SK-N-MC (cell line): ENCODE results near the gene ABTB2.

Experiments
- DNase-seq: peaks from one replicate; pipeline ENCODE4 v3.0.0-alpha.2; 2011; ENCODE audit warnings: low read depth, low spot score
- H3K27ac ChIP-seq: fragments of 200-600 bp; sonication (generic); 2 replicates; pipeline ENCODE4 v1.5.1; 2016; ENCODE audit warnings: mixed run types
- H3K36me3 ChIP-seq: fragments of 200-600 bp; sonication (generic); 2 replicates; pipeline ENCODE4 v1.6.1; 2017; ENCODE audit warnings: antibody characterized with exemption, low read length, mixed read lengths; ENCODE audit not compliant: insufficient read depth
- H3K4me3 ChIP-seq: fragments of 200-600 bp; sonication (generic); 2 replicates; pipeline ENCODE4 v1.5.1; 2016
- H3K9ac ChIP-seq: fragments of 200-600 bp; sonication (generic); 2 replicates; pipeline ENCODE4 v1.8.0; 2017; ENCODE audit warnings: mixed run types, mixed read lengths; ENCODE audit not compliant: insufficient read length
- H3K9me3 ChIP-seq: fragments of 200-600 bp; sonication (generic); 2 replicates; pipeline ENCODE4 v1.6.1; 2017; ENCODE audit warnings: low read depth, mild to moderate bottlenecking, antibody characterized with exemption, low read length, moderate library complexity, mixed read lengths
- EZH2 ChIP-seq: fragments of 200-600 bp; sonication (generic); IDR thresholded peaks from one replicate; pipeline ENCODE4 v1.6.1; 2017; ENCODE audit warnings: antibody characterized with exemption
- FOXP2 ChIP-seq: optimal IDR thresholded peaks from 2 replicates; pipeline ENCODE3; 2011; ENCODE audit warnings: mild to moderate bottlenecking, moderate library complexity; ENCODE audit not compliant: insufficient read depth; ENCODE audit errors: extremely low read length, control extremely low read depth
- POLR2AphosphoS5 ChIP-seq: IDR thresholded peaks from 2 replicates; pipeline ENCODE4 v1.6.1; 2012; ENCODE audit warnings: mild to moderate bottlenecking, low read depth, low read length, borderline replicate concordance

The ABTB2 gene

GRCh38 chr11:34239465-34240149 is 118.2 kb downstream of the ABTB2 start:
- Histone ChIP-seq H3K36me3 (no peaks in the 10 kb centered on the region), H3K27ac (no peak overlapping the region), H3K9ac (no peak overlapping the region), H3K4me3 (no peak overlapping the region), H3K9me3 (no peaks in the 10 kb centered on the region)
- no peak for TF ChIP-seq POLR2AphosphoS5
- TF ChIP-seq EZH2, result no peak
- no peak for TF ChIP-seq FOXP2
- DNase-seq, result no peak

- Histone ChIP-seq H3K4me3 (no peak overlapping the region), H3K27ac (no peak overlapping the region), H3K9ac (no peak overlapping the region), H3K36me3 (no peaks in the 10 kb centered on the region), H3K9me3 (no peaks in the 10 kb centered on the region)
- DNase-seq, result no peak
- TF ChIP-seq FOXP2, result no peak
- TF ChIP-seq EZH2, result no peak
- no peak for TF ChIP-seq POLR2AphosphoS5
Observed at GRCh38 chr11:34238966-34239365, 118.8 kb downstream of the ABTB2 start.

- H3K9ac ChIP-seq, result no peak overlapping the region
- TF ChIP-seq FOXP2 (no peak), POLR2AphosphoS5 (no peak), EZH2 (no peak)
- no peak overlapping the region for H3K27ac ChIP-seq
- no peak for DNase-seq
- H3K36me3 ChIP-seq, result no peaks in the 10 kb centered on the region
- H3K9me3 ChIP-seq, result no peaks in the 10 kb centered on the region
- no peak overlapping the region for H3K4me3 ChIP-seq
Observed at GRCh38 chr11:34238533-34238932, 119.3 kb downstream of the ABTB2 start.

- no peak for TF ChIP-seq EZH2
- no peak for TF ChIP-seq POLR2AphosphoS5
- no peak for TF ChIP-seq FOXP2
- DNase-seq, result no peak
- Histone ChIP-seq H3K9ac (no peak overlapping the region), H3K36me3 (no peaks in the 10 kb centered on the region), H3K9me3 (no peaks in the 10 kb centered on the region), H3K27ac (peak overlapping the region; percentile 26), H3K4me3 (no peak overlapping the region)
Observed at GRCh38 chr11:34236572-34236971, 121.2 kb downstream of the ABTB2 start.

GRCh38 chr11:34235591-34236071 is 122.2 kb downstream of the ABTB2 start:
- DNase-seq, result no peak
- Histone ChIP-seq H3K36me3 (no peaks in the 10 kb centered on the region), H3K4me3 (no peak overlapping the region), H3K9me3 (no peaks in the 10 kb centered on the region), H3K27ac (no peak overlapping the region), H3K9ac (no peak overlapping the region)
- TF ChIP-seq FOXP2 (no peak), POLR2AphosphoS5 (no peak), EZH2 (no peak)

- no peaks in the 10 kb centered on the region for H3K36me3 ChIP-seq
- no peak for TF ChIP-seq EZH2
- no peak for TF ChIP-seq POLR2AphosphoS5
- TF ChIP-seq FOXP2, result no peak
- H3K9me3 ChIP-seq, result no peaks in the 10 kb centered on the region
- H3K9ac ChIP-seq, result no peak overlapping the region
- no peak overlapping the region for H3K4me3 ChIP-seq
- no peak for DNase-seq
- no peak overlapping the region for H3K27ac ChIP-seq
Observed at GRCh38 chr11:34235189-34235588, 122.6 kb downstream of the ABTB2 start.

GRCh38 chr11:34234086-34234740 is 123.6 kb downstream of the ABTB2 start:
- Histone ChIP-seq H3K27ac (0 out of 2 replicates have a peak overlapping the region, but pooled peaks have one; percentile 19), H3K36me3 (no peaks in the 10 kb centered on the region), H3K9me3 (no peaks in the 10 kb centered on the region), H3K9ac (no peak overlapping the region), H3K4me3 (no peak overlapping the region)
- peak; percentile 10 for DNase-seq
- TF ChIP-seq FOXP2 (no peak), POLR2AphosphoS5 (no peak), EZH2 (no peak)

- Histone ChIP-seq H3K9me3 (no peaks in the 10 kb centered on the region), H3K4me3 (no peak overlapping the region), H3K27ac (no peak overlapping the region), H3K36me3 (no peaks in the 10 kb centered on the region), H3K9ac (no peak overlapping the region)
- DNase-seq, result no peak
- TF ChIP-seq EZH2, result no peak
- TF ChIP-seq FOXP2, result no peak
- no peak for TF ChIP-seq POLR2AphosphoS5
Observed at GRCh38 chr11:34233215-34233614, 124.6 kb downstream of the ABTB2 start.

GRCh38 chr11:34232807-34233206 is 125.0 kb downstream of the ABTB2 start:
- no peak for DNase-seq
- no peak for TF ChIP-seq POLR2AphosphoS5
- TF ChIP-seq EZH2, result no peak
- TF ChIP-seq FOXP2, result no peak
- H3K36me3 ChIP-seq, result no peaks in the 10 kb centered on the region

More at GRCh38 chr11:34232807-34233206, 125.0 kb downstream of the ABTB2 start:
- Histone ChIP-seq H3K9me3 (no peaks in the 10 kb centered on the region), H3K4me3 (no peak overlapping the region), H3K9ac (no peak overlapping the region), H3K27ac (no peak overlapping the region)
